Keratinocyte (primary cell): ENCODE data around the gene RNF8. TPM values are rescaled to one million over a fixed set of nuclear protein-coding genes. Genes with fewer than 3 reads are reported as not detected.

ENCODE experiments used
- DNase-seq: peaks from one replicate; pipeline ENCODE4 v3.0.0-alpha.2; 2011; ENCODE audit warnings: low read depth, missing footprints, low spot score
- FAIRE-seq: peaks from 2 replicates; lab custom pipeline; 2011; peaks lifted over from hg19 to GRCh38; lab: Jason Lieb, UNC
- H2AFZ ChIP-seq: 2 replicates; pipeline ENCODE4 v1.6.0; 2012; ENCODE audit warnings: low read length, control low read depth, inconsistent platforms; ENCODE audit not compliant: control insufficient read depth
- H3K27ac ChIP-seq: 2 replicates; pipeline ENCODE4 v1.5.1; 2011; ENCODE audit warnings: low read length; ENCODE audit not compliant: control insufficient read depth, insufficient read depth
- H3K27me3 ChIP-seq: 3 replicates; pipeline ENCODE4 v1.6.0; 2011; ENCODE audit warnings: low read length; ENCODE audit not compliant: control insufficient read depth, insufficient read depth; ENCODE audit errors: extremely low read depth
- H3K36me3 ChIP-seq, 2 experiments: 2 replicates in 1 of 2; 3 replicates in 1 of 2; pipeline ENCODE4 v1.5.1; 2011; ENCODE audit warnings: low read length in 2 of 2, mild to moderate bottlenecking in 1 of 2; ENCODE audit not compliant: control insufficient read depth in 2 of 2, insufficient read depth in 2 of 2; ENCODE audit errors: extremely low read depth in 1 of 2
- H3K4me1 ChIP-seq: 3 replicates; pipeline ENCODE4 v1.5.1; 2011; ENCODE audit warnings: low read length; ENCODE audit not compliant: control insufficient read depth, insufficient read depth; ENCODE audit errors: extremely low read depth
- H3K4me2 ChIP-seq: 3 replicates; pipeline ENCODE4 v1.6.0; 2011; ENCODE audit warnings: low read depth, low read length; ENCODE audit not compliant: control insufficient read depth, insufficient read depth; ENCODE audit errors: extremely low read depth
- H3K4me3 ChIP-seq, 3 experiments: fragments of 200-600 bp in 1 of 3; sonication (generic) in 1 of 3; 2 replicates in 2 of 3; 3 replicates in 1 of 3; pipeline ENCODE4 v1.5.1; 2011 to 2016; ENCODE audit warnings: low read length in 3 of 3, mild to moderate bottlenecking in 3 of 3, control low read depth in 2 of 3, inconsistent platforms in 1 of 3, low read depth in 1 of 3, mixed read lengths in 1 of 3, mixed run types in 1 of 3, moderate library complexity in 1 of 3; ENCODE audit not compliant: control insufficient read depth in 2 of 3, insufficient read depth in 2 of 3; ENCODE audit errors: extremely low read depth in 1 of 3
- H3K79me2 ChIP-seq: 2 replicates; pipeline ENCODE4 v1.6.0; 2012; ENCODE audit warnings: low read length; ENCODE audit not compliant: control insufficient read depth, insufficient read depth
- H3K9ac ChIP-seq: 3 replicates; pipeline ENCODE4 v1.6.0; 2011; ENCODE audit warnings: low read length; ENCODE audit not compliant: control insufficient read depth, insufficient read depth; ENCODE audit errors: extremely low read depth
- H3K9me1 ChIP-seq: 3 replicates; pipeline ENCODE4 v1.6.0; 2011; ENCODE audit warnings: low read length; ENCODE audit not compliant: control insufficient read depth, insufficient read depth; ENCODE audit errors: extremely low read depth
- H3K9me3 ChIP-seq: 2 replicates; pipeline ENCODE4 v1.5.1; 2012; ENCODE audit warnings: low read depth, low read length; ENCODE audit not compliant: control insufficient read depth
- H4K20me1 ChIP-seq: 3 replicates; pipeline ENCODE4 v1.6.0; 2011; ENCODE audit warnings: low read length; ENCODE audit not compliant: control insufficient read depth, insufficient read depth; ENCODE audit errors: extremely low read depth
- CTCF ChIP-seq, 3 experiments: IDR thresholded peaks in 1 of 3; conservative IDR thresholded peaks in 1 of 3; optimal IDR thresholded peaks in 1 of 3; 2 replicates in 2 of 3; 3 replicates in 1 of 3; pipeline versions ENCODE3 to v1.5.1; 2011; ENCODE audit warnings: low read length in 3 of 3, mild to moderate bottlenecking in 3 of 3, moderate library complexity in 2 of 3, control low read depth in 1 of 3, inconsistent platforms in 1 of 3; ENCODE audit not compliant: insufficient read depth in 2 of 3; ENCODE audit errors: extremely low read depth in 1 of 3
- EZH2 ChIP-seq: IDR thresholded peaks from one replicate; pipeline ENCODE4 v1.6.1; 2012; ENCODE audit warnings: inconsistent platforms, mild to moderate bottlenecking, low read length, moderate library complexity
- dilution Hi-C: fragments of 300-500 bp; cut with MboI; formaldehyde crosslinking; loops from one replicate; pipeline ENCODE4 v1.7.0; 2020; ENCODE audit warnings: low sequenced_read_pairs; ENCODE audit not compliant: extremely low pct_ligation_motif_present
- polyA minus RNA-seq, 3 experiments: library from RNA; depleted of rRNA, polyadenylated mRNA; stranded (reverse); fragments of >200 nt; gene quantifications; 1 replicate in 1 of 3; 2 replicates in 1 of 3; 3 replicates in 1 of 3; pipeline ENCODE4 v1.2.3, GENCODE V29; 2011
- polyA plus RNA-seq, 5 experiments: library from polyadenylated mRNA; depleted of rRNA in 3 of 5; stranded (reverse) in 3 of 5; stranded (forward) in 1 of 5; unstranded in 1 of 5; fragments of >200 nt; gene quantifications; 1 replicate in 1 of 5; 2 replicates in 3 of 5; 3 replicates in 1 of 5; pipeline versions ENCODE4 v1.2.1 to v1.2.3, GENCODE V29; 2011 to 2012; ENCODE audit warnings: missing spikeins in 2 of 5, low read depth in 1 of 5, low replicate concordance in 1 of 5

RNF8 gene
- polyA plus RNA-seq: 25.3 to 34.5 TPM (median 25.7 TPM) in 3 replicates
- 61.4 TPM for polyA plus RNA-seq (2011; ENCODE audit: low read depth)
- polyA plus RNA-seq (2011; cell fraction: cytosol; rRNA removed): 28.9 and 34.6 TPM in 2 replicates
- polyA plus RNA-seq (2011; cell fraction: nucleus; rRNA removed): 34.2 and 39.3 TPM in 2 replicates
- polyA plus RNA-seq (2012; ENCODE audit: low replicate concordance): 18.6 and 24.8 TPM in 2 replicates
- polyA minus RNA-seq: 8.4 to 16.4 TPM (median 12.7 TPM) in 3 replicates
- 17.3 TPM for polyA minus RNA-seq (2011; cell fraction: cytosol; rRNA and poly(A)+ RNA removed)
- 9.5 and 12.8 TPM in 2 replicates for polyA minus RNA-seq (2011; cell fraction: nucleus; rRNA and poly(A)+ RNA removed)

- H3K27me3 ChIP-seq: no peaks in the 10 kb centered on the region
- peak; percentile 29 for FAIRE-seq
- peak within 1 kb of the TSS; percentile 66 for H3K27ac ChIP-seq
- TF ChIP-seq EZH2 (no peak), CTCF (optimal IDR thresholded peaks at IDR 0.05 in 1 of 3, IDR thresholded peaks at IDR 0.05 in 1 of 3, conservative IDR thresholded peaks at IDR 0.05 in 1 of 3; ENCODE audit: extremely low read depth in 1 of 3, insufficient read depth in 2 of 3, low read length in 3 of 3) (no peak)
- no peaks in the 10 kb centered on the region for H4K20me1 ChIP-seq
- H2AFZ ChIP-seq: peak within 1 kb of the TSS; percentile 94
- H3K9ac ChIP-seq: peak within 1 kb of the TSS; percentile 87
- H3K4me2 ChIP-seq: peak within 1 kb of the TSS; percentile 100
- H3K9me1 ChIP-seq: no peaks in the 10 kb centered on the region
- no peaks in the 10 kb centered on the region for H3K9me3 ChIP-seq
- dilution Hi-C loops: no loop called here
- DNase-seq: peak; percentile 26
- H3K36me3 ChIP-seq: no peaks in the 10 kb centered on the region
- H3K4me3 ChIP-seq: peak within 1 kb of the TSS; percentile 89 to 98 (median 97)
- peaks cover 48% of the 10 kb centered on the region for H3K79me2 ChIP-seq
- peaks cover 12% of the 10 kb centered on the region for H3K4me1 ChIP-seq
These were observed at the start of gene RNF8 for GRCh38 chr6:37353761-37354525. RNF8 (plus strand) TSS chr6:37353983; CDS start chr6:37354165, 182 bp downstream.

GRCh38 chr6:37304766-37305165 lies 49.0 kb upstream of the RNF8 start:
- no peak for DNase-seq
- no peak overlapping the region for H2AFZ ChIP-seq
- H3K36me3 ChIP-seq: peaks cover 10 to 12% of the 10 kb centered on the region in 2 experiments
- dilution Hi-C loops: no loop called here
- H3K9me3 ChIP-seq: no peaks in the 10 kb centered on the region
- no peak overlapping the region for H3K9ac ChIP-seq
- H3K4me3 ChIP-seq: no peak overlapping the region
- no peak overlapping the region for H3K4me2 ChIP-seq
- no peaks in the 10 kb centered on the region for H3K9me1 ChIP-seq
- FAIRE-seq: no peak
- no peaks in the 10 kb centered on the region for H4K20me1 ChIP-seq
- H3K4me1 ChIP-seq: peaks cover 8% of the 10 kb centered on the region
- H3K27me3 ChIP-seq: no peaks in the 10 kb centered on the region
- no peak overlapping the region for H3K27ac ChIP-seq
- H3K79me2 ChIP-seq: no peaks in the 10 kb centered on the region
- no peak for TF ChIP-seq EZH2
- no peak for TF ChIP-seq CTCF (optimal IDR thresholded peaks at IDR 0.05 in 1 of 3, IDR thresholded peaks at IDR 0.05 in 1 of 3, conservative IDR thresholded peaks at IDR 0.05 in 1 of 3; ENCODE audit: extremely low read depth in 1 of 3, insufficient read depth in 2 of 3, low read length in 3 of 3)
